HL-60/S4 treated with retinoic acid at 250 ng/mL for 4 days and 3 days (cell line): ENCODE results near the gene TRIM69.
"Not testable (repeated sequence)": the region's sequence is repeated elsewhere in the genome, so short reads cannot be mapped to it uniquely, and the experiment has no call there.

ENCODE experiments used
- in situ Hi-C: fragments of 300-500 bp; cut with MboI; formaldehyde crosslinking; loops from 2 replicates; pipeline ENCODE4 v1.7.0; 2022; ENCODE audit warnings: low sequenced_read_pairs

TRIM69 gene

DNA sequence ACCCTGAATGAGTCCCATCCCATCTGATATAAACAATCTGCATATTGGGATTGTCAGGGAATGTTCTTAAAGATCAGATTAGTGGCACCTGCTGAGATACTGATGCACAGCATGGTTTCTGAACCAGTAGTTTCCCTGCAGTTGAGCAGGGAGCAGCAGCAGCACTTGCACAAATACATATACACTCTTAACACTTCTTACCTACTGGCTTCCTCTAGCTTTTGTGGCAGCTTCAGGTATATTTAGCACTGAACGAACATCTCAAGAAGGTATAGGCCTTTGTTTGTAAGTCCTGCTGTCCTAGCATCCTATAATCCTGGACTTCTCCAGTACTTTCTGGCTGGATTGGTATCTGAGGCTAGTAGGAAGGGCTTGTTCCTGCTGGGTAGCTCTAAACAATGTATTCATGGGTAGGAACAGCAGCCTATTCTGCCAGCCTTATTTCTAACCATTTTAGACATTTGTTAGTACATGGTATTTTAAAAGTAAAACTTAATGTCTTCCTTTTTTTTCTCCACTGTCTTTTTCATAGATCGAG lies 20.5 kb upstream of the TRIM69 start:
- in situ Hi-C loops, result no loop called here

DNA sequence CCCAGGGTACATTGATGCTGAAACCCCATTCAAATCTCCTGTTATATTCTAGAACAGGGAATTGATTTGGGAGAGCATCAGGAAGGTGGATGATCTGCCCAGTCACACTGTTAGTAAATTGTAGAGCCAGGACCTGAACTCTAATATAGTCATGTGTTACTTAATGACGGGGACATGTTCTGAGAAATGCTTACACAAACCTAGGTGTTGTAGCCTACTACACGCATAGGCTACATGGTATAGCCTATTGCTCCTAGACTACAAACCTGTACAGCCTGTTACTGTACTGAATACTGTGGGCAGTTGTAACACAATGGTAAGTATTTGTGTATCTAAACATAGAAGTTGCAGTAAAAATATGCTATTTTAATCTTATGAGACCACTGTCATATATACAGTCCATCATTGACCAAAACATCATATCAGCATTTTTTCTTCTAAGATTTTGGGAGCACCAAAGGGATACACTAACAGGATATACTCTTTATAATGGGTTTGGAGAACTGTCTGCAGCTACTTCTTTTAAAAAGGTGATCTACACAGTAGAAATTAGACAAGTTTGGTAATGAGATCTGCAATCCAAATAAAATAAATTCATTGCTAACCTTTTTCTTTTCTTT lies 19.2 kb upstream of the TRIM69 start:
- in situ Hi-C loops, result no loop called here

DNA sequence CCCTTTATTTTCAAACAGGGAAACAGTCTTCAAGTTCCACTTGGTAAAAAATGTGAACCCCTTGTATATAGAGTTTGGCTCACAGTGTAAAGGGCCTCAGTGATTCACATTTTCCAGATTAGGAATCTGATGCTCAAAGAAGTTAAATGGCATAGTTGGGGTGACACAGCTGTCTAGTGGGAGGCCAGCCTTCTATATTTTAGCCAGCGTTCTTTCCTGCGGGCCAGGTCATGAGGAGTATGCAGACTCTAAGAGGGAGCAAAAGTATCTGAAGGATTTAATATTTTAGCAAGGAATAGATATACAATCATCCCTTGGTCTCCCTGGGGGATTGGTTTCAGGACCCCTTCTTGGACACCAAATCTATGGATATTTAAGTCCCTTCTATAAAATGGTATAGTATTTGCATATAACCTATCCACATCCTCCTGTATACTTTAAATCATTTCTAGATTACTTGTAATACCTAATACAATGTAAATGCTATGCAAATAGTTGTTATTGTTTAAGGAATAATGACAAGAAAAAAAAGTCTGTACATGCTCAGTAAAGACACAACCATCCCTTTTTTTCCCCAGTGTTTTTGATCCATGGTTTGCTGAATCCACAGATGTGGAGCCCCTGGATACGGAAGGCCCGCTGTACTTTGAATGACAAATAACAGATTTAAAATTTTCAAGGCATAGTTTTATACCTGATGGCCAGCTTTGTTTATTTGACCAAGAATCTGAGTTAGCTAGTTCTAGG lies 18.0 kb upstream of the TRIM69 start:
- in situ Hi-C loops, result no loop called here

DNA sequence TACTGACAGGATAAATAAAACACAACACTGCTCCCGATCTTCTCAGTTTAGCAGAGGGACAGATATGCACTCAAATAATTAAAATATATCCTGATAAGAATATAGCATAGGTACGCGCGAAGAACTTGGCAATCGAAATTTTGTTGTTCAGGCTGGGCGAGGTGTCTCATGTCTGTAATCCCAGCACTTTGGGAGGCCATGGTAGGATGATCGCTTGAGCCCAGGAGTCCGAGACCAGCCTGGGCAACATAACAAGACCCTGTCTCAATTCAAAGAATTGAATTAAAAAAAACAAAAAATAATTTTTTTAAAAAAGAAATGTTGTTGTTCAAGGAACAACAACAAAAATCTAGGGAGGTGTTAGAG lies 17.4 kb upstream of the TRIM69 start:
- in situ Hi-C loops, result no loop called here

DNA sequence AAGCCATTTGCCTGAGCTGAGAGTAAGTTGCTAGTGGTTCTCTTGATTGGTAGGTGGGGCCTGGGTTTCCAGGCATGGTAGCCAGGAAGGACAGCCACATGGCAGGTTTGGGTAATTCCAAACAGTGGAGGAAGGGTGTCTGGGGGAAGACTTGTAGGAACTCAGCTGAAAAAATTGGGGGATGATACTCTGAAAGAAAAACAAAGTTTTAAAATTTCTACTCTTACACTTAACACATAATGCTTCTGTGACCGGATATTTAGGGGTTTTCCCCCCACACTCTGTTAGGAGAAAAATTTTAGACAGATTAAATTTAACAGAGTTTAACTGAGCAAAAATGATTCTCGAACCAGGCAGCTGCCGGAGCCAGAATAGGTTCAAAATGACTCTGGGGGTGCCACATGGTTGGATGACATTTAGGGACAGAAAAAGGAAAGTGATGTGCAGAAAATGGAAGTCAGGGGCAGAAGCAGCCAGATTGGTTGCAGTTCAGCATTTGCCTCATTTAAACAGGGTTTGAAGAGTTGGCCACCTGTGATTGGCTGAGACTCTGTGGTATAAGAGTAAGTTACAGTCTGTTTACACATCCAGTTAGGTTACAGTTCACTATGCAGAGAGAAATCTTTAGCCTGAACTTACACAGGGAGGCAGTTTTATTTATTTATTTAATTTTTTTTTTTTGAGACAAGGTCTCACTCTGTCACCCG lies 16.9 kb upstream of the TRIM69 start:
- in situ Hi-C loops, result no loop called here

DNA sequence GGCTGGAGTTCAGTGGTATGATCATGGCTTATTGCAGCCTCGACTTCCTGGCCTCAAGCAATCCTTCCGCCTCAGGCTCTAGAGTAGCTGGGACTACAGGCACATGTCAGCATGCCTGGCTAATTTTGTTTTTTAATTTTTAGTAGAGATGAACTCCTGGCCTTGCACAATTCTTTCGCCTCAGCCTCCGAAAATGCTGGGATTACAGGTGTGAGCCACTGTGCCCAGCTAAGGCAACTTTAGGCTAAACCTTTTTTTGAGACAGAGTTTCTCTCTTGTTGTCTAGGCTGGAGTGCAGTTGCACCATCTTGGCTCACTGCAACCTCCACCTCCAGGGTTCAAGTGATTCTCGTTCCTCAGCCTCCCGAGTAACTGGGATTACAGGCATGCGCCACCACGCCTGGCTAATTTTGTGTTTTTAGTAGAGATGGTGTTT lies 16.3 kb upstream of the TRIM69 start:
- in situ Hi-C loops, result not testable (repeated sequence)

DNA sequence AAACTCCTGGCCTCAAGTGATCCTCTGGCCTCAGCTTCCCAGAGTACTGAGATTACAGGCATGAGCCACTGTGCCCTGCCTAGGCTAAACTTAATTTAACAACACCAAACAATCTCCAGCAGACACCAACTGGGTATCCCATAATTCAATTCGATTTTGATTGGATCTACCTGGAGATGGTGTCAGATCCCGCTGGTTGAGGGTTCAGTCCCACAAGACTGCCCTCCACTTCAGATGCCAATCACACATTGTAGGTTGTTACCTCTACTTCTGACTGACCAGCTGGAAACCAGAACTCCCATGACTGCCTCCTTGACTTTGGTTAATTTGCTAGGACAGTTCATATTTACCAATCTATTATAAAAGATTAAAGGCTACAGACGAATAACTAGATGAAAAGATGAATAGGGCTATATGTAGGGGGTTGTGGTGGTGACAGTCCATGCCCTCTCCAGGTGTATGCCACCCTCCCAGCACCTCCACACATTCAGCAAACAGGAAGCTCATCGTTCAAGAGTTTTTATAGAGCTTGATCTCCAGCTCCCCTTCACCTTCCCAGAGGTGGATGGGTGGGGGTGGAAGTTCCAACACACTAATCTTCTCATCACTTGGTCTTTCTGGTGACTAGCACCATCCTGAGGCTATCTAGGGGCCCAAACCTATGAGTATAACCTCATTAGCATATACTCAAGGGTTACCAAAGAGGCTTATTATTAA lies 15.7 kb upstream of the TRIM69 start:
- in situ Hi-C loops, result no loop called here

DNA sequence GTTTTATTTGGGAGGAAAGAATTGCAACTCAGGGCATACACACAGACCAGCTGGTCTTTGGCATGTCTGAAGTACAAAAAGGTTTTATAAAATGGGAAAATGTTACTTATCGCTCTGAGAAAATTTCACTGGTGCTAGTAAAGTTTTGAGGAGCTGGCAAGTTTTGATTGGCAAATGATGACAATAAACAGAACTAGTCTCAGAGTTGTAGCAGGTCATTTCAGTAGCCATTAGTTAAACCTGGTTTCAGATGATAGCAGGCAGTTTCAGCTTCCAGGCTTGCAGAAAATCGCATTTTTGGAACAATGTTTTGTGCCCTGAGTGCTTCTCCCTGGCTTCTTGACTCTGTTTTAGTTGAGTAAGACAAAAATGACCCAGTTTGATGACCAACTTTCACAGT lies 14.3 kb upstream of the TRIM69 start:
- in situ Hi-C loops, result no loop called here

DNA sequence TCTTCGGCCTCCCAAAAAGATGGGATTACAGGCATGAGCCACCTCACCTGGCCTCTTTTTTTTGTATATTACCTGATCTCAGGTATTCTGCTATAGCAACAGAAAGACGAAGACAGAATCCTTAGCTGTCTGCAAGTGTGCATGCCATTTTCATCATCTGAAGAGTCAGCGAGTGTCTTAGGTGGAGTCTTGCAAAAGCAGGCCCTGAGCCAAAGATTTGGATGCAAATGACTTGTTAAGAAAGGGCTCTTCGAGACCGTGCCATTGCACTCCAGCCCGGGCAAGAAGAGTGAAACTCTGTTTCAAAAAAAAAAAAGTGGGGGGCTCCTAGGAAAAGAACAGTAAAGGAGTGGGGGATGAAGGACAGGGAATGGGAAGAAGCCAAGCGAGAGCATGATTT lies 10.2 kb upstream of the TRIM69 start:
- in situ Hi-C loops, result no loop called here

DNA sequence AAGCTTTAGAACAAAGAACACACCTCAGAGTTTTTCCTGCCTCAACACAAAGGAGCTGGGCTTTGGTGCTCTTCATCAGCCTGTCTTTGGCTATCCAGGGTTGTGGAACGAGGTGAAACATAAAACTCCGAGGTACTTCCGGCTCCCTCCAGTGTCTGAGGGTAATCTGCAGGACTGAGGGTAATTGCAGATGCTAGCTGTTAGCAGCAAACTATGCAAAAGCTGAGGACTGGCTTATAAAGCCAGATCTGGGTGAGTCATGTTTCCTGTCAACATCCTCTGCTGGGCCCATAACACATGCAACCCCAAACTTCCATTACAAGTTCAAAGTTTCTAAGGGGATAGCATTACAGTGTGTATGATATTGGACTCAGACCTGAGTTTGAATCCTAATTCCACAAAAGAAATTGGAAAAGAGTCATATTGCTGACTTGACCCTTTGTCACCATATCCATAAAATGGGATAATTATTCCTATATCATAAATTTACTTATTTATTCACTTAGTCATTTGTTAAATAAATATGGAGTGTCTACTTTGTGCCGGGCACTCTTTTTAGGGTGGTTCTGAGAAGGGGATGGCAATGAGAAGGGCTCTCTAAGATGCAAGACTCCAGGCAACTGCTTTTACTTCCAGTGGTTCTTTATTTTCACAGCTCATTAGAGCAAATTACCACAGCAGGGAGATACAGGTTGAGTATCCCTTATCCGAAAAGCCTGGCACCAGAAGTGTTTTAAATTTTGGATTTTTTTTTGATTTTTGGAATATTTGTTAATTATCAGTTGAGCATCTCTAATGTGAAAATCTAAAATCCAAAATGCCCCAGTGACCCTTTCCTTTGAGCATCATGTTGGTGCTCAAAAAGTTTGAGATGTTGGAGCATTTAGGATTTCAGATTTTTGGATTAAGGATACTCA lies 9.5 kb upstream of the TRIM69 start:
- in situ Hi-C loops, result no loop called here

DNA sequence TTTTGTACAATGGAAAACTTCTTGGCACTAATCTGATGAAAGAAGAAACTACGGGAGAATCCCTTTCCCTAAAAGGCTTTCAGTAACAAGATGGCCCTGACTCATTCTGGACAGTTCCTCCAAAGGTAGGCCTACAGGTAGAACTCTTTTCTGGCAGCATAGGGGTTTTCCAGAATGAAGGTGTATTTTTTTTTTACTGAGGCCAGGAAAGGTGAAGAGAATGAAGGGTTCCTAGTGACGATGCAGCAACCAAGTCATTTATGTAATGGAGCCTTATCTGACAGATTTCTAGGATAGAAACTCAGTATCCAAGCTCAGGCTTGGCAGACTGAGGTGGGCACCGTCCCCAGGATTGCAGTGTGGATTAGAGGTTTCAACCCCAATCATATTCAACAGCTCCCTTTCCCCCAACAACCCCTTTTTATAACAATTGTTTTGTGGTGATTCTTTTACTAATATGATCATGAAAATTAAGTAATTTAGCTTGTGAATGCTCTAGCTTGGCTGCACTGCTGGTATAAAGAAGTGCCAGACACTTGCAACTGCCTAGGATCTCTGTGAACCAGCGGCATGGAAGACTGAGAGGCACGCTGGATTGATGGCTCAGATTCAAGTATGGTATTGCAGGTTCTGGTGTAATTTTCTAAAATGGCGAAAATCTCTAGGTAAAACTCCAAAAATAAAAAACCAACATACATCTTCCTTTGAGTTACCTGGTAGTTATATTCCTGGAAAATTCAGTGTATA lies 8.7 kb upstream of the TRIM69 start:
- in situ Hi-C loops, result no loop called here

DNA sequence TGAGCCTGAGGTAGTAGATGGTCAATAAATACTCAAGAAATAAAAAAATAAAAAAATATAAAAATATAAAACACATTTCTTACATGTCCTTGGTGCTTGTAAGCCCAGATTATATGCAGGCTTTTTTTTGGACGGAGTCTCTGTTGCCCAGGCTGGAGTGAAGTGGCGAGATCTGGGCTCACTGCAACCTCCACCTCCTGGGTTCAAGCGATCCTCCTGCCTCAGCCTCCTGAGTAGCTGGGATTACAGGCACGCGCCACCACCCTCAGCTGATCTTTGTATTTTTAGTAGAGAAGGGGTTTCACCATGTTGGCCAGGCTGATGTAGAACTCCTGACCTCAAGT lies 8.1 kb upstream of the TRIM69 start:
- in situ Hi-C loops, result not testable (repeated sequence)

DNA sequence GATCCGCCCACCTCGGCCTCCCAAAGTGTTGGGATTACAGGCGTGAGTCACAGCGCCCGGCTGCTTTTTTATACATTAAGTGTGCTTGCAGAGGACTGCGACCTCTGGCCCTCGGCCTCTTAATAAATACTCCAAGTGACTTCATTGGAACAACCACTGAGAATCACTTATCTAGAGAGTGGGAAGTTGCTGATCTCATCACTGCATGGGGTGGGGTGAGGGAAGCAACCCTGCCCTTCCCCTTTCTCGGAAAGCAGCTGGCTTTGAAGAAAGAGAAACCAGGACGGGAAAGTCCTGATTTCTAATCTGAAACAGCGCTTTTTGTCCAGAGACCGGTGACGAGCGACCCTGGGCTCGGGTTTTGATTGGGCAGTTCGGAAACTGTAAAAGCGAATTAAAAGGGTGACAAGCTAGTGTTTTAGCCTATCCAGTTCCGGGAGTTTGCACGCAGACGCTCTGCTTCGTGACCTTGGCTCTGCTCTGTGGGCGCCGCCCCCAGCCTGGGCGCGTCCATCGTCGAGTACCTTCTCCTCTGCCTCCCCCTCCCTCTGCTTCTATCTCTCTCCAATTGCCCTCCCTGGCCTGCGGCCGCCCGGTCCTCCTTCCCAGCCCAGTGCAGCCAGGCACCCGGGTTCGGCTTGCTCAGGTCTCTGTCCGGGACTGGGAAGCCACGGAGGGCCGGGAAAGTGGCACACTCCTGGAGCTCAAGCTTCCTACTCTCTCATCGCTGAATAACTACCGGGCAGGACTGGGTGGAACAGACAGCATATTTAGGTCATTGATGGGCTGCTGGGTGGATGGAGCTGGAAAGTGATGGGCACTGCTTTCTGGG lies 7.5 kb upstream of the TRIM69 start:
- in situ Hi-C loops, result no loop called here

DNA sequence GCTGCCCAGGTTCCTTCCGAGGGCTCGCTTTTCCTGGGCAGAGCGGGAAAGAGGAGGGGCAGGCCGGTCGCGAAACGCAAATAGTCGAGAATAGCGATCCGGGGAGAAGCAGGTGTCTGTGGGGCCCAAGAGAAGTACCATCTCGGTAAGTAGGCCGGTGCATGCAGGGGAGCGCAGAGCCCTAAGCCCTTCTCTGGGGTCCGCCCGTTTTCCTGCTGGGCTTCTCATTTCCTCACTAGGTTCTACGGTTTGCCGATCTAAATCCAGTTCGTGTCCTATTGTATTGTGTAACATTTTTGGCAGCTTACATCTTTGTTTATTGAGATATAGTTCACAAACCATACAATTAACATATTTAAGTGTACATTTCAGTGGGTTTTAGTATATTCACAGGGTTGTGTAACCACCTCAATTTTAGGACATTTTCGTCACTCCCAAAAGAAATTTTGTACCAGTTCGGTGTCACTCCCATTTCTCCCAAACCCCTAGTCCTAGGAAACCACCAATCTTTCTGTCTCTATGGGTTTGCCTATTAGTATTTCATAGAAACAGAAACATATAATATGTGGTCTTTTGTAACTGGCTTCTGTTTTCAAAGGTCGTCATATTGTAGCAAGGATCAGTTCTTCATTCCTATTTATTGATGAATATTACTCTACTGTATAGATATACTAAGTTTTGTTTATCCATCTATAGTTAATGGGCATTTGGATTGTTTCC lies 6.8 kb upstream of the TRIM69 start:
- in situ Hi-C loops, result no loop called here

DNA sequence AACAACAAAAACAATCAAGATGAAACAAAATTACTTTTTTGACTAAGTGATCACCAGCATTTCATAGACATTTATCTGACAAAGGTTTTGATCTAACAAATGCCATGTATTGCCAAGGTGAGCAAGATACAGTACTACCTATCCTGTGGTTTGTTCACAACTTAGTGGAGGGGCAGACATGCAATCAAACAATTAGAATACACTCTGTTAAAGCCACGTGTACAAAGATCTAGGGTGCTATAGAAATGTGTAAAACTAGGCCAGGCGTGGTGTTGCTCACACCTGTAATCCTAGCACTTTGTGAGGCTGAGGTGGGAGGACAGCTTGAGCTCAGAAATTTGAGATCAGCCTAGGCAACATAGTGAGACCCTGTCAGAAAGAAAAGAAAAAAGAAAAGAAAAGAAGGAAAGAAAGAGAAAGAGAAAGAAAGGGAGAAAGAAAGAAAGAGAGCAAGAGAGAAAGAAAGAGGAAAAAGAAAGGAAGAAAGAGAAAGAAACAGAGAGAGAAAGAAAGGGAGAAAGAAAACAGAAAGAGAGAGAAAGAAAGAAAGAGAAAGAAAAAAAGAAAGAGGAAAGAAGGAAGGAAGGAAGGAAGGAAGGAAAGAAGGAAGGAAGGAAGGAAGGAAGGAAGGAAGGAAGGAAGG lies 1.4 kb upstream of the TRIM69 start:
- in situ Hi-C loops, result no loop called here

DNA sequence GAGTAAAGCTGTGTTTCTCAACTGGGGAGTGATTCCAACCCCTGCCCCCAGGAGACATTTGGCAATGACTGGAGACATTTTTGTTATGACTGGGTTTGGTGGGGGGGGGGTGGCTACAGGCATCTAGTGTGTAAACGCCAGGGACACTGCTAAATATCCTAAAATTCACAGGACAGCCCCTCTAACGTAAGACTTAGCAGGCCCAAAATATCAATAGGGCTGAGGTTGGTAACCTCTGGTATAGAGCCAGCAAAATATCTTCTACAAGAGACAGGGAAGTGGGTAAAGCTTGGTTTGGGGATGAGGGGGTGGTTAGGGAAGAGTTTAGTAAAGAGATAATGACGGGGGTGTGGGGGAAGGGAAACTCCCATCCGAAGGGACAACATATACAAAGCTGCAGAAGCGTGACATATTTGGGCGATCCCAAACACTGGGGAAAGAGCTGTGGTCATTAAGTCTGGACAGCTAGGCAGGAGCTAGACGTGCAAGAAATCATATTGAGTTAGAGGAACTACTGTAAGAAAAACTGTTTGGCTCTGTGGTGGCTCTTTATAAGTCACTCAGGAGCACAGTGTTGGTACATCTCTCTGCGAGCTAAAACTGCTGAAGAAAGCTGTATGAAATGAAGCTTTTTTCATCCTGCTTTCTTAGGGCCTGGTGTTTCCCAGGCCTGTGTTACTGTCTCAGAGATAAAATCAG lies 697 bp upstream of the TRIM69 start:
- in situ Hi-C loops, result no loop called here

DNA sequence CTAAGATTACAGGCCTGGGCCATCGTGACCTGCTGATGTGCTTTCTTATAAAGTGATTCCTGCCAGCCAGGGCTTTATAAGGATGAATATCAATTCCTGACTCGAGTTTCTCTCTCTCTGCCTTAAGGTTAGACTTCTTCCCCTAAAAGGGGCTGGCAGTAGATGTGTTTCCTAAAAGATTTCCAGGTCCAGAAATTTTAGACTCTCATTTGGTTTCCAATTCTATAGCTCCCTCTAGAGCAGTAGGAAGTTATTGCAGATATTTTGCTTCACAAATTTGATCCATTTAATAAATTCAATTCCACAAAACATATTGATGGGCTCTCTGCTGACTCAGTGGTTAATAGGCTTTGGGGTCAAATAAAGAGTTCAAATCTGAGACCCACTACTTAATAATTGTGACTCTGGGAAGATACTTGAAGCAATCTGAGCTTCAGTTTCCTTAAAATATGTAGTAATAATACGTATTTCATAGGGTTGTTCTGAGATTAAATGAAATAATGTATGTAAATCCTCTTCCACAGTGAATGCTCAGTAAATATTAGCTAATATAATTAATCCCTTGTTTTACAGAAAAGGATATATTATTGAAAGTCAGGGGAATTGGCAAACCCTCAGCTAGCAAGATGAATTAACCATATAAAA lies 2.1 kb downstream of the TRIM69 start:
- in situ Hi-C loops, result no loop called here
